Stomach (tissue), 9 donors: ENCODE measurements around the gene SPTLC2. TPM values are rescaled to one million over a fixed set of nuclear protein-coding genes. Genes with fewer than 3 reads are reported as not detected.

Experiments used
- DNase-seq, 2 donors: peaks; one replicate each; pipeline versions ENCODE4 v3.0.0 to v3.0.0-alpha.2; 2013 to 2019
- H3K27ac ChIP-seq, 5 donors: fragments of 200-600 bp in 4 of 5; sonication (generic) in 4 of 5; one replicate each; pipeline ENCODE4 v1.5.1; 2013 to 2019; ENCODE audit warnings: mild to moderate bottlenecking in 1 of 5, moderate library complexity in 1 of 5
- H3K27me3 ChIP-seq, 3 donors: fragments of 200-600 bp; sonication (generic); one replicate each; pipeline ENCODE4 v1.5.1; 2017 to 2019; ENCODE audit warnings: mixed run types in 1 of 3
- H3K36me3 ChIP-seq, 4 donors: fragments of 200-600 bp; sonication (generic); 1 replicate in 3 of 4; 2 replicates in 1 of 4; pipeline ENCODE4 v1.5.1; 2016 to 2019
- H3K4me1 ChIP-seq, 4 donors: fragments of 200-600 bp; sonication (generic); one replicate each; pipeline ENCODE4 v1.5.1; 2016 to 2019
- H3K4me3 ChIP-seq, 4 donors: fragments of 200-600 bp; sonication (generic) in 3 of 4; one replicate each; pipeline ENCODE4 v1.5.1; 2016 to 2019; ENCODE audit warnings: mild to moderate bottlenecking in 1 of 4
- H3K9me3 ChIP-seq, 4 donors: fragments of 200-600 bp; sonication (generic); one replicate each; pipeline ENCODE4 v1.5.1; 2016 to 2019
- CTCF ChIP-seq, 7 experiments: fragments of 450-650 bp in 4 of 7; fragments of 200-600 bp in 3 of 7; sonication (generic) in 3 of 7; IDR thresholded peaks; one replicate each; pipeline ENCODE4 v1.5.1; 2016 to 2019; ENCODE audit warnings: antibody characterized with exemption in 7 of 7, control low read depth in 2 of 7, mild to moderate bottlenecking in 1 of 7
- EP300 ChIP-seq: sonication (generic); formaldehyde crosslinking; IDR thresholded peaks from one replicate; pipeline ENCODE4 v1.6.1; 2017; ENCODE audit warnings: antibody characterized with exemption
- POLR2A ChIP-seq, 4 donors: fragments of 450-650 bp; IDR thresholded peaks; one replicate each; pipeline ENCODE4 v1.6.1; 2016; ENCODE audit warnings: antibody characterized with exemption in 4 of 4, control low read depth in 2 of 4, mild to moderate bottlenecking in 1 of 4, moderate library complexity in 1 of 4
- POLR2AphosphoS5 ChIP-seq, 3 donors: sonication (generic); formaldehyde crosslinking; IDR thresholded peaks; one replicate each; pipeline ENCODE4 v1.6.1; 2016; ENCODE audit warnings: antibody characterized with exemption in 3 of 3
- WGBS, 5 donors: extraction: QIAGEN DNeasy Blood & Tissue Kit in 3 of 5; methylation state at CpG; one replicate each; pipeline versions ENCODE4 v1.1.5 to v1.1.7; 2013 to 2018; 5-methylcytosine and 5-hydroxymethylcytosine counted together
- intact Hi-C: fragments of 100-400 bp; cut with DNase I; formaldehyde crosslinking; loops from one replicate; pipeline ENCODE4 v1.15.1; 2023; ENCODE audit warnings: low total_unique reads
- polyA plus RNA-seq, 3 donors: library from polyadenylated mRNA; stranded (reverse); fragments of 200-250 nt; gene quantifications; one replicate each; pipeline ENCODE4 v1.2.3, GENCODE V29; 2013
- total RNA-seq, 5 donors: library from RNA; depleted of rRNA; stranded (reverse); fragments of >200 nt; gene quantifications; one replicate each; pipeline versions ENCODE4 v1.1.0 to v1.2.3, GENCODE V29; 2014 to 2016
- donor health status: healthy with polysubstance abuse.
- donor health status: Bipolar disorder and iron deficiency.
- donor health status: healthy.

SPTLC2 gene
- total and polyA plus RNA-seq, 8 donors = 3.4 to 97.5 (median 13.6) TPM

- peaks cover 0 to 4% (median 2%) of the 10 kb centered on the region in 4 donors for H3K36me3 ChIP-seq
- intact Hi-C loops = no loop called here
- TF ChIP-seq POLR2AphosphoS5 (IDR thresholded peaks at IDR 0.05) (no peak), CTCF (IDR thresholded peaks at IDR 0.05) (no peak), POLR2A (IDR thresholded peaks at IDR 0.05) (no peak), EP300 (no peak)
- no peaks in the 10 kb centered on the region for H3K27me3 ChIP-seq
- DNase-seq = no peak
- H3K4me3 ChIP-seq = no peak overlapping the region
- H3K9me3 ChIP-seq = no peaks in the 10 kb centered on the region
- H3K27ac ChIP-seq = no peak overlapping the region
- WGBS, 5 donors = 91 to 96% (median 94%) methylated on average over 12 of the region's 12 CpGs
- peaks cover 49 to 88% (median 63%) of the 10 kb centered on the region in 4 donors for H3K4me1 ChIP-seq
Measured at GRCh38 chr14:77601846-77602619, 14.4 kb downstream of the SPTLC2 start.

GRCh38 chr14:77599889-77600288 is 16.5 kb downstream of the SPTLC2 start:
- Histone ChIP-seq H3K27ac (peak overlapping the region in 3 of 5 donors; percentile 9 to 77 (median 55)), H3K9me3 (no peaks in the 10 kb centered on the region), H3K4me1 (peaks cover 40 to 73% (median 54%) of the 10 kb centered on the region in 4 donors), H3K4me3 (no peak overlapping the region), H3K36me3 (peaks cover 5 to 25% (median 24%) of the 10 kb centered on the region in 4 donors), H3K27me3 (no peaks in the 10 kb centered on the region)
- intact Hi-C loops = no loop called here
- WGBS, 5 donors = 20 to 38% (median 22%) methylated on average over 3 of the region's 3 CpGs
- DNase-seq = peak in 1 of 2 donors; percentile 65
- TF ChIP-seq POLR2AphosphoS5 (IDR thresholded peaks at IDR 0.05) (no peak), POLR2A (IDR thresholded peaks at IDR 0.05) (no peak), EP300 (no peak), CTCF (IDR thresholded peaks at IDR 0.05) (no peak)

GRCh38 chr14:77598366-77599070 is 17.9 kb downstream of the SPTLC2 start:
- no peak for DNase-seq
- TF ChIP-seq EP300 (no peak), POLR2A (IDR thresholded peaks at IDR 0.05) (no peak), CTCF (IDR thresholded peaks at IDR 0.05) (no peak), POLR2AphosphoS5 (IDR thresholded peaks at IDR 0.05) (no peak)
- peaks cover 5 to 29% (median 28%) of the 10 kb centered on the region in 4 donors for H3K36me3 ChIP-seq
- peak overlapping the region; percentile 20 to 77 (median 42) for H3K27ac ChIP-seq
- H3K4me3 ChIP-seq = no peak overlapping the region
- H3K4me1 ChIP-seq = peaks cover 42 to 73% (median 52%) of the 10 kb centered on the region in 4 donors
- 21 to 43% (median 26%) methylated on average over 4 of the region's 4 CpGs for WGBS, 5 donors
- intact Hi-C loops = no loop called here
- no peaks in the 10 kb centered on the region for H3K27me3 ChIP-seq
- no peaks in the 10 kb centered on the region for H3K9me3 ChIP-seq

- Histone ChIP-seq H3K27ac (peak overlapping the region in 4 of 5 donors; percentile 19 to 82 (median 61)), H3K9me3 (no peaks in the 10 kb centered on the region), H3K27me3 (no peaks in the 10 kb centered on the region), H3K4me3 (no peak overlapping the region), H3K36me3 (peaks cover 5 to 29% (median 28%) of the 10 kb centered on the region in 4 donors), H3K4me1 (peaks cover 32 to 81% (median 57%) of the 10 kb centered on the region in 4 donors)
- peak in 1 of 2 donors; percentile 60 for DNase-seq
- no peak for TF ChIP-seq CTCF (IDR thresholded peaks at IDR 0.05)
- TF ChIP-seq POLR2AphosphoS5 (IDR thresholded peaks at IDR 0.05) = peak in 1 of 3 donors; percentile 12
- intact Hi-C loops = no loop called here
- WGBS, 5 donors = 11 to 31% (median 28%) methylated on average over 2 of the region's 2 CpGs
Measured at GRCh38 chr14:77593501-77593961, 22.9 kb downstream of the SPTLC2 start.
